Measurements from ENCODE around the gene NQO1.
"Not testable (repeated sequence)": the region's sequence is repeated elsewhere in the genome, so short reads cannot be mapped to it uniquely, and the experiment has no call there.

The NQO1 gene

DNA sequence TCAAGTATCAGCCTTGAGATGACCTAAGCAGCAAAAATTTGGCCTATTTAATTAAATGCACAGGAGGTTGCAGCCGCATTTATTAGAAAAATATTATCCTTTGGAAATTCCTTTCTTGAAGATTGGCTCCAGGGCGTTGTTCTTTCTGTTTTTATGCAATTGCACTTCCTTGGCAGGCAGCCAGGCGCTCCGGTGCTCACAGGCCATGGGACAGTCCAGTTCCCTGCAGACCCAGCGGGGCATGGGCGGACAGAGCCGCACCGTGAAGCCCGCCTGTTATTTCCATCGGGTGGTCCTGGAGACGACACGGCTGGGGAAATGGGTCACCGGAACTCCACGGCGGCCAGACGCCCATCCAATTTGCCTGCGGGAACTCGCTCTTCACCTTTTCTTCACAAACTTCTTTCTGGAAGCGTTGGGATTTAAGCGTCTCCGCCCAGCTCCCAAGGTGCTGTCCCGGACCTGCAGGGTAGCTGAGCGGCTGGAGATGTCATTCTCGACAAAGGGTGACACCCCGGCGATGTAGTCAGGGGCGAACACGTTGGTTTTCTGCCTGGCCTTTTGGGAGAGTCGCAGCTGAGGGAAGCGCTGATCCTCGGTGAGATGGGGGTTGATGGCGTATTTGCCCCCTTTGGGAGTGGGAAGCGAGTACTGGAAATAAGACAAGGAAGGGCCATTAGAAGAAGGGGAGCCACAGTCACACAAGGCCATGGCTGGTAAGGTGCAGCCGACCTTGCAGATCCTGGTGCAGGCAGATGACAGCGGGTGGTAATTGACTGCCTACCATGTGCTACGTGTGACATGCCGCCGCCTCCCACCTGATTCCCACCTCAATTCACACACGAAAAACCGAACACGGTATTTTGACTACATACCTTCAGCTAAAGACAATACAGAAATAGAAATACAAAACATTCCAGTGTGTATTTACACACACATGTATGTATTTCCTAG, 15.9 kb upstream of the NQO1 start:
- DNase-seq (ENCODE audit: low read depth) = no peak

DNA sequence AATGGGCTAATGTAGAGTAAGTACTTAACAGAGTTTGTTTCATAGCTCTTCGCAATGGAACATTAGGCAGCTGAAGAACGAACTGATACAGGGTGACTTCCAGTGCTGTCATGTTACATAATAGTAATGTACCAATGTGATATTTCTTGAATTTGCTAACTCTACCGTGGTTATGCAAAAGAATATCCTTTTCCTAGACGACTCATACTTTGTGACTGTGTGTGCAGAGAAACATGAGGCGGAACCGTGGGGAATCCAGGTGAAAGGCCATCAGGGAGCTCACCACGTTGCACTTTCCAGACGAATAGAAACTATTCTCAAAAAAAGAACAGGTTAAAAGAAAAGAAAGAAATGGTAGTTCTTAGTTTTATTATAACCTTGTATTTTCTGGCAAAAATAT, 15.2 kb upstream of the NQO1 start:
- DNase-seq (ENCODE audit: low read depth) = no peak

DNA sequence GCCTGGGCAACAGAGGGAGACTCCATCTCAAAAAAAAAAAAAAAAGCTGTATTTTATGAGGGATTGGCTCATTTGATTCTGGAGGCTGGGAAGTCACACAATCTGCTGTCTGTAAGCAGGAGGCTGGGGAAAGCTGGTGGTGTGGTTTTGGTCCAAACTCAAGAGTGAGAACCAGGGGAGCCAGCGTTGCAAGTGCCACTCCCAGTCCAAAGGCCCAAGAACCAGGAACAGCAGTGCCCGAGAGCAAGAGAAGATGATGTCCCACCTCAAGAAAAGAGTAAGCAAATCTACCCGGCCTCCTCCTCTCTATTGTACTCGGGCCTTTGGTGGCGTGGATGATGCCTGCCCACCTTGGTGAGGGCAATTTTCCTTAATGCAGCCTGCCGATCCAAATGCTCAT, 5.7 kb upstream of the NQO1 start:
- no peak for DNase-seq (ENCODE audit: low read depth)

- DNase-seq (ENCODE audit: low read depth) = not testable (repeated sequence)
Measured at GRCh38 chr16:69731280-69731679, 4.9 kb upstream of the NQO1 start.

DNA sequence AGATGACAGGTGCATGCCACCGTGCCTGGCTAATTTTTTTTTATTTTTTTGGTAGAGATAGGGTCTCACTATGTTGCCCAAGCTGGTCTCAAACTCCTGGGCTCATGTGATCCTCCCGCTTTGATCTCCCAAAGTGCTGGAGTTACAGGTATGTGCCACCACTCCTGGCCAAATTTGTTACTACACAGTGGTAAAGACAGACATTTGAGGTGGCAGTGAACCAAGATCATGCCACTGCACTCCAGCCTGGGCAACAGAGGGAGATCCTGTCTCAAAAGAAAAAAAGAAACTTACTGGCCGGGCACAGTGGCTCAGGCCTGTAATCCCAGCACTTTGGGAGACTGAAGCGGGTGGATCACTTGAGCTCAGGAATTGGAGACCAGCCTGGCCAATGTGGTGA, 2.7 kb upstream of the NQO1 start:
- not testable (repeated sequence) for DNase-seq (ENCODE audit: low read depth)

DNA sequence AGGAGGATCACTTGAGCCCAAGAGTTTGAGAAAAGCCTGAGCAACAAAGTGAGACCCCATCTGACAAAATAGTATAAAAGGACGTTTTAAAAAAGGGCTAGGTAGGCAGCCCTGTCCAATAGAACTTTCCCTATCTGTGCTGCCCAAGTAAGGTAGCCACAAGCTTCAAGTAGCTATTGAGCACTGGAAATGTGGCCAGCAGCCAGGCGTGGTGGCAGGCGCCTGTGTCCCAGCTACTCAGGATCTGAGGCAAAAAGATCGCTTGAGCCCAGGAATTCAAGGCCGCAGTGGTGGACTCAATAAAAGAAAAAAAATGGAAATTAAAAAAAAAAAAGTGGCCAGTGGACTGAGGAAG, 1.5 kb upstream of the NQO1 start:
- no peak for DNase-seq (ENCODE audit: low read depth)

GRCh38 chr16:69725480-69726312, 664 bp downstream of the NQO1 start:
- DNase-seq (ENCODE audit: low read depth) = no peak

- DNase-seq (ENCODE audit: low read depth) = no peak
Measured at GRCh38 chr16:69724981-69725479, 1.3 kb downstream of the NQO1 start.

DNA sequence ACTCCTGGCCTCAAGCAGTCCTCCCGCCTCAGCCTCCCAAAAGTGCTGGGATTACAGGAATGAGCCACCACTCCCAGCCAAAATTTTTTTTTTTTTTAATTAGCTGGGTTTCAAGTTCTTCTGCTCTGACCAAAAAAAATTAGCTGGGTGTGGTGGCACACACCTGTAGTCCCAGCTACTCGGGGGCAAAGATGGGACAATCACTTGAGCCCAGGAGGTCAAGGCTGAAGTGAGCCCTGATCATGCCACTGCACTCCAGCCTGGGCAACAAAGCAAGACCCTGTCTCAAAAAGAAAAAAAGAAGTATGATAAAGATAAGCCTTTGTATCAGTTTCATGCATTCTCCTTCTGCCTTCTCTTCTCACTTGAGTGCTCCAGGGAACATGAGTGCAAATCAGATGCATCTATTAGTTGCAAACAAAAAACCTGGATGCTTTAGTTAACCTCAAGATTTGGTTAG, 1.9 kb downstream of the NQO1 start:
- DNase-seq (ENCODE audit: low read depth) = no peak

DNA sequence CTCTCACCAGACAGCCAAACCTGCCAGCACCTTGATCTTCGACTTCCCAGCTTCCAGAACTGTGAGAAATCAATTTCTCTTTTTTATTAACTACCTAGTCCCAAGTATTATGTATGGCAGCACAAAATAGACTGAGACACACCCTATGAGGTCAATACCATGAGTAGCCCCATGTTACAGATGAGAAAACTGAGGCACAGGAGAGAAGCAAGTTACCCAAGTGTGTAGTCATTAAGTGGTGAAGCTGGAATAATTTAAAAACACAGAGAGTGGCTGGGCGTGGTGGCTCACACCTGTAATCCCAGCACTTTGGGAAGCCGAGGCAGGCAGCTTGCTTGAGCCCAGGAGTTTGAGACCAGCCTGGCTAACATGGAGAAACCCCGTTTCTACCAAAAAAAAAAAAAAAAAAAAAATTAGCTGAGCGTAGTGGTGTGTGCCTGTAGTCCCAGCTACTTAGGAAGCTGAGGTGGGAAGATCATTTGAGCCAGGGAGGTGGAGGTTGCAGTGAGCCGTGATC, 4.9 kb downstream of the NQO1 start:
- DNase-seq (ENCODE audit: low read depth) = no peak

DNA sequence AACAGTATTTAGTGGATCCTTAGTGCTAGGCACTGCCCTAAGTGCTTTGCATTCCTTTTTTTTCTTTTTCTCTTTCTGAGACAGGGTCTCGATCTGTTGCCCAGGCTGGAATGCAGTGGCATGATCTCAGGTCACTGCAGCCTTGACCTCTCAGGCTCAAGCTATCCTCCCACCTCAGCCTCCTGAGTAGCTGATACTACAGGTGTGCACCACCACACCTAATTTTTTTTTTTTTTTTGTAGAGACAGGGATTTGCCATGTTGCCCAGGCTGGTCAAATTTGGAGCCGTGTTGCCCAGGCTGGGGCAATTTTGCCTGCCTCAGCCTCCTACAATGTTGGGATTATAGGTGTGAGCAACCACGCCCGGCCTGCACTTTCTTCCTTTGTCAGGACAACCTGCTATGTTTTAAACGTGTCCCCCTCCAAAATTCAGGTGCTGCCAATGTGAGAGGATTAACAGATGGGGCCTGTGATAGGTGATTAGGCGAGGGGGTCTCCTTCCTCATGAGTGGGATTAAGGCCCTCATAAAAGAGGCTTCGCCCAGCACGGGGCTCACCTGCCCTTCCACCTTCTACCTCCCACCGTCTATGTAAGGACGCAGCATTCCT, 5.4 kb downstream of the NQO1 start:
- no peak for DNase-seq (ENCODE audit: low read depth)

DNA sequence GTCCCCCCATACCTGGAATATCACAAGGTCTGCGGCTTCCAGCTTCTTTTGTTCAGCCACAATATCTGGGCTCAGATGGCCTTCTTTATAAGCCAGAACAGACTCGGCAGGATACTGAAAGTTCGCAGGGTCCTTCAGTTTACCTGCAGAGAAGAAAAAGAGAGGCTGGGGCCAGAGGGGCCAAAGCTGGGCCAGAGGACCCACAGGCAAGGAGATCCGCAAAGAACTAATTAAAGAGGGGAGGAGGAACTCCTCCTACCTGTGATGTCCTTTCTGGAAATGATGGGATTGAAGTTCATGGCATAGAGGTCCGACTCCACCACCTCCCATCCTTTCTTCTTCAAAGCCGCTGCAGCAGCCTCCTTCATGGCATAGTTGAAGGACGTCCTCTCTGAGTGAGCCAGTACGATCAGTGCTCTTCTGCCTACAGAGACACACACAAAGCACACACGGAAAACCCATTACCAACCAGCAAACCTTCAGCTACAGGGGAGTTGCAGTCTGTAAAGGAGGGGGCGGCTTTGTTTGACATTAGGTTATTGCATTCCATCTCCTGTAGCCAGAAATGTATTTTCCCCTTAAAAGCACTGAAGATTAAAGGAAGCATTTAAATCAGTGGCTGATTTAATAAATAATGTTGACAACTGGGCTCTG, 8.1 kb downstream of the NQO1 start:
- no peak for DNase-seq (ENCODE audit: low read depth)

GRCh38 chr16:69717066-69717465, 9.3 kb downstream of the NQO1 start:
- DNase-seq (ENCODE audit: low read depth) = no peak

- no peak for DNase-seq (ENCODE audit: low read depth)
Measured at GRCh38 chr16:69712914-69713581, 13.3 kb downstream of the NQO1 start.

- DNase-seq (ENCODE audit: low read depth) = no peak
Measured at GRCh38 chr16:69712277-69712676, 14.1 kb downstream of the NQO1 start.

GRCh38 chr16:69711115-69711740, 15.1 kb downstream of the NQO1 start:
- no peak for DNase-seq (ENCODE audit: low read depth)

DNA sequence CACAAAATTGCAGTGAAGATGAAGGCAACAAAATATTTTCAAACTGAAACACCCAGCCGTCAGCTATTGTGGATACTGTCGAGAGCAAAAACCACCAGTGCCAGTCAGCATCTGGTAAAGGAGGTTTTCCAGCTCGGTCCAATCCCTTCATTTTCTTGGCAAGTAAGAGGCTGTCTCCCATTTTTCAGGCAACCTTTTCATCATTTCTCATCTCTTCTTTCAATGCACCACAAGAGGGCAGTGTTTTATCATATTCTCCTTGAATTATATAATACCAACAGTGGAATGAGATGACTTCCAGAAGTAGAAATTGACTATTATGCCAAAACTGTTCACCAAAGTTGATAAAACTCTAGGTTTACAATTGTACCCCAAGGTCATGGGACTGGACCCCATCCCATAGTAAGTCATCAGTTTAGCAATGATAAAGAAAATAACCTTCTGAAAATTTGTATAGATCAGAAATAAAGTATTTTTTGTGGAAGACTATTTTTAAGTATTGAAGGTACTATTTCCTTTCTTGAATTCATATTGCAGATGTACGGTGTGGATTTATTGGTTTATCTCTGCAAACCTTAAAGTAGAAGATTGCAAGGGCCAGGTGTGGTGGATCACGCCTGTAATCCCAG, 16.8 kb downstream of the NQO1 start:
- no peak for DNase-seq (ENCODE audit: low read depth)

GRCh38 chr16:69707920-69708683, 18.3 kb downstream of the NQO1 start:
- no peak for DNase-seq (ENCODE audit: low read depth)

DNA sequence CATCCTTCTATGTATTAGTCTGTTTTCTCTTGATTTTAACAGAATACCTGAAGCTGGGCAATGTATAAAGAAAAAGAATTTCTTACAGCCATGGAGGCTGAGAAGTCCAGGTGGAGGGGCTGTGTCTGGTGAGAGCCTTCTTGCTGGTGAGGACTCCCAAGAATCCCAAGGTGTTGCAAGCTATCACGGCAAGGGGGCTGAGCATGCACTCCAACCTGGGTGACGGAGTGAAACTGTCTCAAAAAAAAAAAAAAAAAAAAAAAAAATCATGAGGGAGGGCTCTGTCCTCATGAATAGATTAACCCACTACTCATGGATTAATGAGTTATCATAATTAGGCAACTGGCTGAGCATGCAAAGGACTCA, 19.4 kb downstream of the NQO1 start:
- no peak for DNase-seq (ENCODE audit: low read depth)
